Skeletal muscle cell (primary cell): ENCODE results near the gene ARHGAP12.

Experiments used
- DNase-seq: peaks from one replicate; pipeline ENCODE4 v3.0.0-alpha.2; 2010; ENCODE audit warnings: low read depth
- H3K4me3 ChIP-seq: 2 replicates; pipeline ENCODE4 v1.5.1; 2011; ENCODE audit warnings: low read depth, mild to moderate bottlenecking, control low read depth, low read length, moderate library complexity

Gene ARHGAP12

DNA sequence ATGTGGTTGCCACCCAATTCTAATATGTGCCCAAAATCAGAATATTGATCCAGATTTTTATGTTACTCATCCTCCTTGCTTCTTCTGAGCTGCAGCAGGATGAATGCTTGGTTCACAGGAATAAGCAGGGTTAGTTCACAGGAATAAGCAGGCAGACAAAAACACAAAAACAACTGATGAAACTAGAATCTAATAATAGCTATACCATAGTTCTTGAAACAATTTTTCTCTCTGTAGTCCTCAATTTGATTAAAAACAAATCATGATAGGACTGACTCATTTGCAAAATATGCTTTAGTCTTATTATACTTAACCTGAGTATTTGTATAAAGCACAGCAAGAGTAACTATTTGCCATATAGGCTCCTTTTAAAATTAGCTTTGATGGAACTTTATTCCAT is 24.4 kb upstream of the ARHGAP12 start:
- no peak for DNase-seq

GRCh38 chr10:31952066-31952465 is 23.4 kb upstream of the ARHGAP12 start:
- DNase-seq = no peak

More for the DNA sequence above, 24.4 kb upstream of the ARHGAP12 start:
- no peak overlapping the region for H3K4me3 ChIP-seq

DNA sequence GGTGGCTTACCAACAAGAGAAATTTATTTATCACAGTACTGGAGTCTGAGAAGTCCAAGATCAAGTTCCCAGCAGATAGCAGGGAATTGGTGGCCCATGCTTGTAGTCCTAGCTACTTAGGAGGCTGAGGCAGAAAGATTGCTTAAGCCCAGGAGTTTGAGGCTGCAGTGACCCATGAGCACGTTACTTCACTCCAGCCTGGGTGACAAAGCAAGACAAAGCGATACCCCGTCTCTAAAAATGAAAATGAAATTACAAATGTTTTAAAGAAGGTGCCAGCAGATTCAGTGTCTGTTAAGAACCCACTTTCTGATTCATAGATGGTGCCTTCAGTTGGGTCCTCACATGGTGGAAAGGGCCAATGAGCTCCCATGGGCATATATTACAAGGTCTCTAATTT is 20.6 kb upstream of the ARHGAP12 start:
- no peak for DNase-seq
- H3K4me3 ChIP-seq = no peak overlapping the region

More at GRCh38 chr10:31952066-31952465, 23.4 kb upstream of the ARHGAP12 start:
- no peak overlapping the region for H3K4me3 ChIP-seq

DNA sequence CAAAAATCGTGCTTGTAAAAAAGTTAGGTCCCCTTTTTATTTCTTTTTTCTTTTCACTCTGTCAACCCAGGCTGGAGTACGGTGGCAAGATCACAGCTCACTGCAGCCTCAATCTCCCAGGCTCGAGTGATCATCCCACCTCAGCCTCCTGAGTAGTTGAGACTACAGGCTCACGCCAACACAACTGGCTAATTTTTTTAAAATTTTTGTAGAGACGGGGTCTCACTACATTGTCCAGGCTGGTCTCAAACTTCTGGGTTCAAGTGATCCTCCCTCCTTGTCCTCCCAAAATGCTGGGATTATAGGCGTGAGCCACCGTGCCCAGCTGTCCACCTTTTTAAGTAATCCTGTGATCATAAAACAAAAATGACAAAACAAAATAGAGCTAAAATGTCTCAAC is 19.4 kb upstream of the ARHGAP12 start:
- no peak overlapping the region for H3K4me3 ChIP-seq
- no peak for DNase-seq

GRCh38 chr10:31947144-31947926 is 18.7 kb upstream of the ARHGAP12 start:
- DNase-seq = peak; percentile 82
- no peak overlapping the region for H3K4me3 ChIP-seq

GRCh38 chr10:31945392-31945791 is 16.8 kb upstream of the ARHGAP12 start:
- H3K4me3 ChIP-seq = no peak overlapping the region
- DNase-seq = no peak

DNA sequence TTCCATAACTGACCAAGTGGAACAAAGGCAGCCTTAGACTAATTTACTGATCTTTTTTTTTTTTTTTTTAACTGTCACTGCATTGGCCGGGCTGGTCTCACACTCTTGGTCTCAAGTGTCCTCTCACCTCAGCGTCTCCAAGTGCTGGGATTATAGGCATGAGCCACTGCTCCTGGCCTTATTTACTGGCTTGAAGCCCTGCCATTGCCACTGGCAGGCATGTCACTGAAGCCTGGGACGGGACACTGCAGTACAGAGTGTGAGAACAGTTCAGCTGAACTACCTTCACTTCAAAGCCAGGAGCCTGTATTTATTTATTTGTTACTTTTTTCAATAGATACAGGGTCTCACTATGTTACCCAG is 15.4 kb upstream of the ARHGAP12 start:
- no peak overlapping the region for H3K4me3 ChIP-seq
- DNase-seq = no peak

DNA sequence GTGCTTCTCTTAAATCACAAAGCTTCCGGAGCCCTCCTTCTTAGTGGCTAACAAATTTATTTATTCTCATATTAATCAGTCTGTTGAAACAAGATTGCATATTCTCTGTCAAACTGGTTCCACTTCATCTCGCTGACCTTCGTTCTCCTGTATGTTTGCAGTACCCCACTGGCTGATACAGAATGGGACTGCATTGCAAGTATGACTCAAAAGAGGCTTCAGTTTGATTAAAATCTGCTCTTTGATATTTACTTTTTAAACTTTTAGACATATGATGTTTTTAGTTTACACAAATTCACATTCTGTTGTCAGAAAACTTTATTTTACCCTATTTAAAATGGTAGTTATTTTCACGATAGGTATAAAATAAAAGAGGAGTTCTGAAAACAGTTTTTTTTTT is 14.3 kb upstream of the ARHGAP12 start:
- H3K4me3 ChIP-seq = no peak overlapping the region
- DNase-seq = no peak

DNA sequence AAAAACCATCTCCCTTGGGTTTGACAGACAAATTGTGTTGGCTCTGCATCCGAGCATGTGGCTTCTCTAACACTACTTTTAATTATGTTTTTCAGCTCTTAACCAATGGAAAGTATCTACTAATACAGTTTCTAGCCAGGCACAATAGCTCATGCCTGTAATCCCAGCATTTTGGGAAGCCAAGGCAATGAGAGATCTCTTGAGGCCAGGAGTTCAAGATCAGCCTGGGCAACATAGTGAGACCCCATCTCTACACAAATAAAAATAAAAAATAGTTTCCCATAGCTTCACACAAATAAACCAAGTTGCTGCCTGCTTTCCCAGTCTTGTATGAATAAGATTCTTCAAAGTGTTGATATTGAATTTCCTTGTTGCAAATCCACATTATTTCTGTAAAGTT is 13.8 kb upstream of the ARHGAP12 start:
- no peak overlapping the region for H3K4me3 ChIP-seq
- DNase-seq = no peak

DNA sequence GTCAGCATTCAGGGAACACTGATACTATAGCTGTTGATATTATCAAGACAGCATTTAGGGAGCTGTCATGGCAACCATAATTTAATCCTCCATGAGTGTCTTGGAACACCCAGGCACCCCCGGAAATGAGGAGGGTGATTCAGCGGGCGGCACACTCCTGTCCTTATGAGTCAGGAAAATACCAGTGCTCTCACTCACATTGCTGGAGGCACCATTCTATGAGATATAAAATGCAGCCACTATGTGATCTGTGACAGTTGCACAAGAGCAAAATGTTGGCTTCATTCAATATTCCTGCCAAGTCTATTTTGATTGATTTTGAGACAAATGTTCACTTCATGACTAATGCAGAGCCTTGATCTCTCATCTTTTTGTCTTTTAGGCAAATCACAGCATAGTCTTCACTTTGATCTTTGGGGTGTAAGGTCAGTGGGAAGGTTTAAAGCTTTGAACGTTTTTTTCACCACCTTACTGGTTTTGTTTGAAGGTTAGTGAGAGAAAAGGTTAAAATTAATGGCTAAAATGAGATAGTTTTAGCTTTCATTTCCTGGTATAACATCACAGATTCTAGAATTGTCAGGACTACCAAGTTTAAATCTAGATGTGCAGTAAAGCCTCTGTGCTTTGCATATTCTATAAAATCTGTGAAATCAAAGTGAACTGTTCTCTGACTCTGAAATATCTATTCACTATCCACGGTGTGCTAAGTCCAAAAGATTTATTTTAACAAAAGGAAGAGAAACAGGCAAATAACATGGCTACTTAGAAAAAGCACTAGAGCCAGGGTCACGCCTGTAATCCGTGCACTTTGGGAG is 12.4 kb upstream of the ARHGAP12 start:
- no peak overlapping the region for H3K4me3 ChIP-seq
- peak; percentile 87 for DNase-seq

DNA sequence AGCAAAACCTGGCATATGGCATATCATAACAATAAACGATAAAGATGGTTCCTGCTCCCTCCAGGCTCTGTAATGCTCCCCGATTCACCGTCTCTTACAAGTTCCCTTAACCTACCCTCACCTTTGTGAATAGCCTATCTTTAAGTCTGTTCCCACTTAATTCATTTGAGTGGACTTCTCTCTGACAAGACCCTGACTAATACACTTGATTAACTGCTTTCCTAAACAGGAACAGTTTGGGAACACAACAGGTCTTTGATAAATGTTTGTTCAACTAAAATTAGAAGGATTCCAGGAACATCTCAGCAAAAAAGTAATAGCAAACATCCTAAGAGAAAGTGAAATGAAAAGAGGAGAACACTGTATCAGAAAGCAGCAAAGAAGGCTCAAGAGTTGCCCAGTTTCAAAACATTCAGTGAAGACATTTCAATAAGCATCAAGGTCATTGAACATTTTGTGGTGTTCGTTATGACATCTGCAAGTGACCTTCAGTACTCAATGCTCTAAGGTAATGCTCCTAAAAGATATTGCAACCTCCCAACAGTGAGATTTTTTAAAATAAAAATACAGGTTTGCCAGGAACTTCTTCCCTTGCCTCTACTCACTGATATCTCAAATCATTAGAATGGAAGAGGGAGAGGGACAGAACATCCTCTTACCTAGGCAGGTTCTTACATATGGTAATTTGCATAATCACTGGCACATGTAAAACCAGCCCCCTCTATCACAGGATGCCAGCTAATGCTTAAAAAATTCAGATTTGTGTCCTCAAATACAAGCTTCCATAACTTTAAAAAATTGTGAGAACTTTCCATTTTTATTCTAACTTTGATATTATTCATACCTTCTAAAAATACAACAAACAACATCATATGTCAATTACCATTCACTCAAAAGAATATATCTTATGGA is 11.4 kb upstream of the ARHGAP12 start:
- no peak for DNase-seq
- H3K4me3 ChIP-seq = no peak overlapping the region

- no peak overlapping the region for H3K4me3 ChIP-seq
- DNase-seq = no peak
These were observed 8.7 kb upstream of the ARHGAP12 start for GRCh38 chr10:31937371-31937770.

GRCh38 chr10:31936933-31937332 is 8.3 kb upstream of the ARHGAP12 start:
- DNase-seq = no peak
- H3K4me3 ChIP-seq = no peak overlapping the region

DNA sequence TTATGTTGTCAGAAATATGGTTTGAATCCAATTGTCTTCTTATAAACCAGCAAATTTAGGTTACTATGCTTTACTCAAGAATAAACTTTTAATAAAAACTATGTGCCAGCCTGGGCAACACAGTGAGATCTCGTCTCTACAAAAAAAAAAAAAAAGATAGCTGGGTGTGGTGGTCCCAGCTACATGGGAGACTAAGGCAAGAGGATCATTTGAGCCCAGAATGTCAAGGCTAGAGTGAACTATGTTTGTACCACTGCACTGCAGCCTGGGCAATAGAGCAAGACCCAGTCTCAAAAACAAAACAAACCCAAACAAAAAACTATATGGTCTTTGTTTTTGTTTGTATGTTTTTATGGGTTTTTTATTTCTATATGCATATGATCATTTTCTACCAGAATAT is 7.5 kb upstream of the ARHGAP12 start:
- no peak for DNase-seq
- H3K4me3 ChIP-seq = no peak overlapping the region

DNA sequence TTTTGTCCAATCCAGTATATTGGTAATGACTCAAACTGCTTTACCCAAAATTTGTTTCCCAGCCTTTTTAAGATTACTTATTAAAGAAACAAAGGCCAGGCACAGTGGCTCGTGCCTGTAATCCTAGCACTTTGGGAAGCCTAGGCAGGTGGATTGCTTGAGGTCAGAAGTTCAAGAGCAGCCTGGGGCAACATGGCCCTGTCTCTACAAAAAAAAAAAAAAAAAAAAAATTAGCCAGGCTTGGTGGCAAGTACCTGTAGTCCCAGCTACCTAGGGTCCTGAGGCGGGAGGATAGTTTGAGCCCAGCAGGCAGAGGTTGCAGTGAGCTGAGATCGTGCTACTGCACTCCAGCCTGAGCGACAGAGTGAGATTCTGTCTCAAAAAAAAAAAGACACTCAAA is 7.0 kb upstream of the ARHGAP12 start:
- DNase-seq = no peak
- no peak overlapping the region for H3K4me3 ChIP-seq

- no peak for DNase-seq
- H3K4me3 ChIP-seq = no peak overlapping the region
These were observed 4.2 kb upstream of the ARHGAP12 start for GRCh38 chr10:31932838-31933237.

DNA sequence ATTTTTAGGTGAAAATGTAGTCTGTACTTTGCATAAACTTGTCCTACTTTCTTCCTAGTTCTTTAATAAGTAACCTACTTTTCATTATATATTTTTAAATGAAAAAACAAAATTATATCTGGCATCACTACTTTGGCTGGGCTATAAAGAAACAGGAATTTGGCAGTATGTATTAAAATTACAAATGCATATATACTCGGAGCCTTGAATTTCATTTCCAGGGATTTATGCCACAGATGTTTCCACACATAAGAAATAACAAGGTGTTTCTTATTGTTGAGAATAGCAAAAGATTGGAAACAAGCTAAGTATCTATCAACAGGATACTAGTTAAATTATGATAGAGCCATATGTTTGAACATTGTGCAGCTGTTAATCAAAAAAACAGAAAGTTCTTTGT is 2.2 kb upstream of the ARHGAP12 start:
- no peak for DNase-seq
- no peak overlapping the region for H3K4me3 ChIP-seq

- no peak for DNase-seq
- peak overlapping the region; percentile 80 for H3K4me3 ChIP-seq
These were observed 1.6 kb upstream of the ARHGAP12 start for GRCh38 chr10:31930023-31930751.
